ENCODE measurements around the gene TUBG1. TPM values are rescaled to one million over a fixed set of nuclear protein-coding genes. Genes with fewer than 3 reads are reported as not detected.

Gene TUBG1
- total and polyA plus RNA-seq, 9 of the 15 experiments (the other 6 are each of a cell fraction or from before 2014, with no cell fraction given) = 33.1 to 147 (median 66.0) TPM

- TF ChIP-seq NCOA2 (IDR thresholded peaks at IDR 0.05; ENCODE audit: partially characterized antibody in 2 of 2) = no peak
- TF ChIP-seq ZNF175 (CRISPR knock-in tag; IDR thresholded peaks at IDR 0.05; ENCODE audit: low read depth) = no peak
- TF ChIP-seq FOXA1 (IDR thresholded peaks at IDR 0.05; ENCODE audit: borderline replicate concordance) = no peak
- TF ChIP-seq ZNF12 (CRISPR knock-in tag; IDR thresholded peaks at IDR 0.05) = no peak
- no peak for TF ChIP-seq KDM5B (IDR thresholded peaks at IDR 0.05; ENCODE audit: insufficient replicate concordance, low read depth, low read length)
- no peak for TF ChIP-seq GTF2A2 (tag; IDR thresholded peaks at IDR 0.05)
- TF ChIP-seq ZNF431 (CRISPR knock-in tag; IDR thresholded peaks at IDR 0.05) = no peak
- TF ChIP-seq MITF (IDR thresholded peaks at IDR 0.05) = no peak
- no peak for TF ChIP-seq ZBTB49 (CRISPR knock-in tag; IDR thresholded peaks at IDR 0.05; ENCODE audit: borderline replicate concordance)
- TF ChIP-seq ZNF143 (CRISPR knock-in tag; IDR thresholded peaks at IDR 0.05) = no peak
- no peak for TF ChIP-seq PHF8 (IDR thresholded peaks at IDR 0.05; ENCODE audit: borderline replicate concordance, low read length)
- peak; percentile 95 for TF ChIP-seq STAT5A (IDR thresholded peaks at IDR 0.05; ENCODE audit: borderline replicate concordance, low read length)
- no peak for TF ChIP-seq RBM17 (IDR thresholded peaks at IDR 0.05; ENCODE audit: borderline replicate concordance, low read depth, low read length)
- no peak for TF ChIP-seq ZFP1 (CRISPR knock-in tag; IDR thresholded peaks at IDR 0.05)
- TF ChIP-seq BCOR (IDR thresholded peaks at IDR 0.05) = no peak
- TF ChIP-seq RNF2 (IDR thresholded peaks at IDR 0.05) = no peak
- TF ChIP-seq IRF1 (CRISPR knock-in tag; IDR thresholded peaks at IDR 0.05; ENCODE audit: borderline replicate concordance) = no peak
- no peak for TF ChIP-seq CREB3L1 (IDR thresholded peaks at IDR 0.05; ENCODE audit: borderline replicate concordance, low read depth)
- no peak for TF ChIP-seq ZNF512 (tag; IDR thresholded peaks at IDR 0.05)
- no peak for TF ChIP-seq SRSF7 (optimal IDR thresholded peaks at IDR 0.05; ENCODE audit: low read depth, low read length)
- no peak for TF ChIP-seq PCBP2 (IDR thresholded peaks at IDR 0.05; ENCODE audit: low read depth, low read length, poor library complexity, severe bottlenecking)
- TF ChIP-seq PML (IDR thresholded peaks at IDR 0.05; ENCODE audit: low read length) = peak; percentile 76; the same call in 1 of the 2 replicates
Observed at GRCh38 chr17:42629411-42630009, 20.0 kb downstream of the TUBG1 start (continued).
